ENCODE data around the gene RPS24. TPM values are rescaled to one million over a fixed set of nuclear protein-coding genes. Genes with fewer than 3 reads are reported as not detected.

RPS24 gene
- total RNA-seq, 1 experiment from 2014 or later = 1,553 TPM

DNA sequence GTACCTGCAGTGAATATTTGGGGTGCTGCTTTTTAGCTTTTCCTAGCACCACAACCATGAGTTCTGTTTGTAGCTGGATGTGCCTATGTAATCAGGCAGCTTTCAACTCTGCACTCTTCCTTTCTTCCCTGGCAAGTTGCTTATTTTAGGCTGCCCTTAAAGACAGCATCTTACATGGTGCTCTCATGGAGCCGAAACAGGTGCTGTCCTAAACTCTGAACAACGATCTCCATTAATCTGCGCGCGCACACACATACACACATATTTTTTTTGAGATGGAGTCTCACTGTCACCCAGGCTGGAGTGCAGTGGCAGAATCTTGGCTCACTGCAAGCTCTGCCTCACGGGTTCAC is 9.1 kb downstream of the RPS24 start:
- TF ChIP-seq, protein P1, sequence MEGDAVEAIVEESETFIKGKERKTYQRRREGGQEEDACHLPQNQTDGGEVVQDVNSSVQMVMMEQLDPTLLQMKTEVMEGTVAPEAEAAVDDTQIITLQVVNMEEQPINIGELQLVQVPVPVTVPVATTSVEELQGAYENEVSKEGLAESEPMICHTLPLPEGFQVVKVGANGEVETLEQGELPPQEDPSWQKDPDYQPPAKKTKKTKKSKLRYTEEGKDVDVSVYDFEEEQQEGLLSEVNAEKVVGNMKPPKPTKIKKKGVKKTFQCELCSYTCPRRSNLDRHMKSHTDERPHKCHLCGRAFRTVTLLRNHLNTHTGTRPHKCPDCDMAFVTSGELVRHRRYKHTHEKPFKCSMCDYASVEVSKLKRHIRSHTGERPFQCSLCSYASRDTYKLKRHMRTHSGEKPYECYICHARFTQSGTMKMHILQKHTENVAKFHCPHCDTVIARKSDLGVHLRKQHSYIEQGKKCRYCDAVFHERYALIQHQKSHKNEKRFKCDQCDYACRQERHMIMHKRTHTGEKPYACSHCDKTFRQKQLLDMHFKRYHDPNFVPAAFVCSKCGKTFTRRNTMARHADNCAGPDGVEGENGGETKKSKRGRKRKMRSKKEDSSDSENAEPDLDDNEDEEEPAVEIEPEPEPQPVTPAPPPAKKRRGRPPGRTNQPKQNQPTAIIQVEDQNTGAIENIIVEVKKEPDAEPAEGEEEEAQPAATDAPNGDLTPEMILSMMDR (conservative IDR thresholded peaks at IDR 0.05; ENCODE audit: low read depth, low read length) = no peak
- Histone ChIP-seq H3K9me3 (ENCODE audit: low read depth, low read length, poor library complexity, severe bottlenecking) (no peaks in the 10 kb centered on the region), H3K4me3 (ENCODE audit: low read depth, low read length, poor library complexity, severe bottlenecking) (no peak overlapping the region), H3K27me3 (replicated peaks; ENCODE audit: insufficient read depth, low read depth, low read length, poor library complexity) (no peaks in the 10 kb centered on the region), H3K27ac (ENCODE audit: low read depth, low read length, poor library complexity, severe bottlenecking) (peak overlapping the region; percentile 59), H3K36me3 (ENCODE audit: insufficient read depth, low read length, poor library complexity, severe bottlenecking) (peaks cover 50% of the 10 kb centered on the region), H3K4me1 (ENCODE audit: insufficient read depth, low read length, poor library complexity, severe bottlenecking) (peaks cover 30% of the 10 kb centered on the region)
- ChIA-PET POLR2A (ENCODE audit: low non-redundant PET) (no interaction called here), CTCF (no interaction called here)
- no peak for DNase-seq (ENCODE audit: low spot score)
- intact Hi-C loops (cut with micrococcal nuclease; ENCODE audit: unreplicated experiment) = loop anchor here (5.0 to 10.0 kb wide), 2 partner anchors 92 to 1025 kb away; partner anchors contain the start of gene ZMIZ1
- no TSS peak for BruUV-seq (replicated peaks)

DNA sequence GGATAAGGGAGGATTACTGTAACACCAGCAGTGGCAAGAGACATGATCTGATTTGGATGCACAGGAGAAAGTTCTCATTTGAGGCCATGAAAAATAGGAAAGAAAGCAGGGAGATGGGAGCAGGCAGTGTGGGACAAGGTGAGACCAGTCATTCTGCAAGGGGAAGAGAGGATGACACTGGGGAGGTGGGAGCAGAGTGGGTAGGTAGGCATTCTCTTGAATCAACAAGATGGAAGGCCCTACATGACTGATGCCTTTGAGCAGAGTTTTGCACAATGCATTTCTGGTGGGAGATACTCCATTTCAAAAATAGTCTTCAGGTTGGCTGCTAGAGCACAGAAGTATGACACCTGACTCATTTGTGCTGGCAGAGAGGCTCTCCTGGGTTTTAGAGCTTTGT is 10.5 kb downstream of the RPS24 start:
- intact Hi-C loops (cut with micrococcal nuclease; ENCODE audit: unreplicated experiment) = loop anchor here (5.0 to 10.0 kb wide), 2 partner anchors 91 to 1023 kb away; partner anchors contain the start of gene ZMIZ1
- CTCF ChIA-PET = no interaction called here
- DNase-seq (ENCODE audit: low spot score) = no peak
- Histone ChIP-seq H3K4me1 (ENCODE audit: insufficient read depth, low read length, poor library complexity, severe bottlenecking) (peaks cover 26% of the 10 kb centered on the region), H3K27ac (ENCODE audit: low read depth, low read length, poor library complexity, severe bottlenecking) (peak overlapping the region; percentile 59), H3K9me3 (ENCODE audit: low read depth, low read length, poor library complexity, severe bottlenecking) (no peaks in the 10 kb centered on the region), H3K36me3 (ENCODE audit: insufficient read depth, low read length, poor library complexity, severe bottlenecking) (peaks cover 36% of the 10 kb centered on the region), H3K27me3 (replicated peaks; ENCODE audit: insufficient read depth, low read depth, low read length, poor library complexity) (no peaks in the 10 kb centered on the region), H3K4me3 (ENCODE audit: low read depth, low read length, poor library complexity, severe bottlenecking) (no peak overlapping the region)
- no TSS peak for BruUV-seq (replicated peaks)
- TF ChIP-seq EZH2 (IDR thresholded peaks at IDR 0.05; ENCODE audit: borderline replicate concordance, low read depth, low read length, poor library complexity, severe bottlenecking) = no peak
- TF ChIP-seq, protein P1 (conservative IDR thresholded peaks at IDR 0.05; ENCODE audit: low read depth, low read length) = no peak
- POLR2A ChIA-PET (ENCODE audit: low non-redundant PET) = no interaction called here

DNA sequence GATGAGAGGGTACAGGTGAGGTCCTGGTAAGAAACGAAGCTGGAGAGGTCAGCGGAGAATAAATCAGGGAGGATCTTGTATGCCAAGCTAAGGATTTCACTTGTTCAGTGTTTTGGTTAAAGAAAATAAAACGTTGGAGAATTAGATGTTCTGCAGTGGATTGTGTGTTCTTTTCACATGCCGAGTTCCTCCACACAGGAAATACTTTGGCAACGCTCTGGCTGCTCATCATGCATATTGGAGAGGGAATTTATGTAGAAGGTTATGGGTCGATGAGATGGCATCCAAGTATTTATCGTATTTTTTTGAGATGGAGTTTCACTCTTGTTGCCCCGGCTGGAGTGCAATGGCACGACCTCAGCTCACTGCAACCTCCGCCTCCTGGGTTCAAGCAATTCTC is 11.0 kb downstream of the RPS24 start:
- Histone ChIP-seq H3K36me3 (ENCODE audit: insufficient read depth, low read length, poor library complexity, severe bottlenecking) (peaks cover 31% of the 10 kb centered on the region), H3K4me1 (ENCODE audit: insufficient read depth, low read length, poor library complexity, severe bottlenecking) (peaks cover 25% of the 10 kb centered on the region), H3K27ac (ENCODE audit: low read depth, low read length, poor library complexity, severe bottlenecking) (peak overlapping the region; percentile 59), H3K27me3 (replicated peaks; ENCODE audit: insufficient read depth, low read depth, low read length, poor library complexity) (no peaks in the 10 kb centered on the region), H3K9me3 (ENCODE audit: low read depth, low read length, poor library complexity, severe bottlenecking) (no peaks in the 10 kb centered on the region), H3K4me3 (ENCODE audit: low read depth, low read length, poor library complexity, severe bottlenecking) (no peak overlapping the region)
- TF ChIP-seq, protein P1 (conservative IDR thresholded peaks at IDR 0.05; ENCODE audit: low read depth, low read length) = no peak
- TF ChIP-seq EZH2 (IDR thresholded peaks at IDR 0.05; ENCODE audit: borderline replicate concordance, low read depth, low read length, poor library complexity, severe bottlenecking) = no peak
- POLR2A ChIA-PET (ENCODE audit: low non-redundant PET) = no interaction called here
- CTCF ChIA-PET = interaction anchor here (0.5 kb wide), 1 partner anchor 8 kb away, joined by 3 read pairs; no protein-coding TSS in a partner anchor
- intact Hi-C loops (cut with micrococcal nuclease; ENCODE audit: unreplicated experiment) = loop anchor here (5.0 to 10.0 kb wide), 3 partner anchors 90 to 1023 kb away; partner anchors contain the start of gene ZMIZ1
- DNase-seq (ENCODE audit: low spot score) = no peak
- BruUV-seq (replicated peaks) = no TSS peak

All from A673 (cell line).